ACC112 (cell line): ENCODE results near the gene WNT3A.

ENCODE experiments used
- H2AFZ ChIP-seq: fragments of 200-600 bp; sonication (generic); one replicate; pipeline ENCODE4 v1.6.0; 2017; ENCODE audit warnings: antibody characterized with exemption, low read length; ENCODE audit not compliant: unreplicated experiment
- H3K27ac ChIP-seq: fragments of 200-600 bp; sonication (generic); 2 replicates; pipeline ENCODE4 v1.5.1; 2014; ENCODE audit warnings: low read depth, mild to moderate bottlenecking, antibody characterized with exemption, low read length, moderate library complexity
- H3K27me3 ChIP-seq: fragments of 200-600 bp; sonication (generic); 2 replicates; pipeline ENCODE4 v1.6.1; 2014; ENCODE audit warnings: mild to moderate bottlenecking, antibody characterized with exemption, low read length, moderate library complexity, mixed read lengths; ENCODE audit not compliant: insufficient read depth
- H3K36me3 ChIP-seq: fragments of 200-600 bp; sonication (generic); 2 replicates; pipeline ENCODE4 v1.6.1; 2016; ENCODE audit warnings: mild to moderate bottlenecking, antibody characterized with exemption, low read length, moderate library complexity, mixed read lengths; ENCODE audit not compliant: insufficient read depth
- H3K4me1 ChIP-seq: fragments of 200-600 bp; sonication (generic); one replicate; pipeline ENCODE4 v1.6.1; 2016; ENCODE audit warnings: low read length, mixed read lengths; ENCODE audit not compliant: insufficient read depth, unreplicated experiment, control insufficient read depth
- H3K4me3 ChIP-seq: fragments of 200-600 bp; sonication (generic); 2 replicates; pipeline ENCODE4 v1.5.1; 2014; ENCODE audit warnings: mild to moderate bottlenecking, low read depth, low read length
- H3K79me2 ChIP-seq: fragments of 200-600 bp; sonication (generic); one replicate; pipeline ENCODE4 v1.6.0; 2016; ENCODE audit warnings: low read length; ENCODE audit not compliant: control insufficient read depth, unreplicated experiment, insufficient read depth

Gene WNT3A

GRCh38 chr1:228046421-228047182 is 39.8 kb downstream of the WNT3A start:
- Histone ChIP-seq H3K27me3 (peaks cover 74% of the 10 kb centered on the region), H3K36me3 (no peaks in the 10 kb centered on the region), H3K79me2 (no peaks in the 10 kb centered on the region), H3K4me1 (no peaks in the 10 kb centered on the region), H3K4me3 (no peak overlapping the region), H2AFZ (no peak overlapping the region), H3K27ac (no peak overlapping the region)

GRCh38 chr1:228047183-228047466 is 40.3 kb downstream of the WNT3A start:
- Histone ChIP-seq H3K4me3 (no peak overlapping the region), H3K27me3 (peaks cover 76% of the 10 kb centered on the region), H3K79me2 (no peaks in the 10 kb centered on the region), H2AFZ (no peak overlapping the region), H3K27ac (no peak overlapping the region), H3K36me3 (no peaks in the 10 kb centered on the region), H3K4me1 (no peaks in the 10 kb centered on the region)

GRCh38 chr1:228048120-228048519 is 41.3 kb downstream of the WNT3A start:
- no peaks in the 10 kb centered on the region for H3K36me3 ChIP-seq
- no peaks in the 10 kb centered on the region for H3K79me2 ChIP-seq
- no peak overlapping the region for H3K4me3 ChIP-seq
- H3K27me3 ChIP-seq, result peaks cover 76% of the 10 kb centered on the region
- H2AFZ ChIP-seq, result no peak overlapping the region
- no peaks in the 10 kb centered on the region for H3K4me1 ChIP-seq
- no peak overlapping the region for H3K27ac ChIP-seq

- Histone ChIP-seq H3K79me2 (no peaks in the 10 kb centered on the region), H3K27ac (no peak overlapping the region), H3K27me3 (peaks cover 77% of the 10 kb centered on the region)
Measured at GRCh38 chr1:228048659-228049298, 42.0 kb downstream of the WNT3A start.

GRCh38 chr1:228050571-228051231 is 43.9 kb downstream of the WNT3A start:
- peaks cover 68% of the 10 kb centered on the region for H3K27me3 ChIP-seq

More at GRCh38 chr1:228048659-228049298, 42.0 kb downstream of the WNT3A start:
- H3K4me3 ChIP-seq, result no peak overlapping the region
- no peaks in the 10 kb centered on the region for H3K36me3 ChIP-seq
- H2AFZ ChIP-seq, result no peak overlapping the region
- H3K4me1 ChIP-seq, result no peaks in the 10 kb centered on the region

GRCh38 chr1:228058172-228058948 is 51.6 kb downstream of the WNT3A start:
- Histone ChIP-seq H3K27ac (no peak overlapping the region), H3K36me3 (no peaks in the 10 kb centered on the region)

More at GRCh38 chr1:228050571-228051231, 43.9 kb downstream of the WNT3A start:
- no peak overlapping the region for H3K27ac ChIP-seq
- no peaks in the 10 kb centered on the region for H3K79me2 ChIP-seq
- H2AFZ ChIP-seq, result no peak overlapping the region
- no peaks in the 10 kb centered on the region for H3K4me1 ChIP-seq
- no peak overlapping the region for H3K4me3 ChIP-seq
- H3K36me3 ChIP-seq, result no peaks in the 10 kb centered on the region

GRCh38 chr1:228058949-228059633 is 52.3 kb downstream of the WNT3A start:
- Histone ChIP-seq H3K4me1 (peaks cover 8% of the 10 kb centered on the region), H3K27ac (no peak overlapping the region), H2AFZ (no peak overlapping the region), H3K36me3 (no peaks in the 10 kb centered on the region), H3K27me3 (peaks cover 61% of the 10 kb centered on the region), H3K4me3 (no peak overlapping the region), H3K79me2 (no peaks in the 10 kb centered on the region)

More at GRCh38 chr1:228058172-228058948, 51.6 kb downstream of the WNT3A start:
- no peak overlapping the region for H2AFZ ChIP-seq
- peaks cover 68% of the 10 kb centered on the region for H3K27me3 ChIP-seq
- peaks cover 8% of the 10 kb centered on the region for H3K4me1 ChIP-seq
- H3K79me2 ChIP-seq, result no peaks in the 10 kb centered on the region
- H3K4me3 ChIP-seq, result no peak overlapping the region

- H3K36me3 ChIP-seq, result no peaks in the 10 kb centered on the region
- no peak overlapping the region for H3K27ac ChIP-seq
Measured at GRCh38 chr1:228059634-228060457, 53.0 kb downstream of the WNT3A start.

GRCh38 chr1:228060458-228061190 is 53.8 kb downstream of the WNT3A start:
- H3K79me2 ChIP-seq, result no peaks in the 10 kb centered on the region
- H3K27ac ChIP-seq, result no peak overlapping the region
- peaks cover 59% of the 10 kb centered on the region for H3K27me3 ChIP-seq
- H3K4me3 ChIP-seq, result peak overlapping the region; percentile 61
- peaks cover 8% of the 10 kb centered on the region for H3K4me1 ChIP-seq
- peak overlapping the region; percentile 40 for H2AFZ ChIP-seq
- no peaks in the 10 kb centered on the region for H3K36me3 ChIP-seq

More at GRCh38 chr1:228059634-228060457, 53.0 kb downstream of the WNT3A start:
- no peaks in the 10 kb centered on the region for H3K79me2 ChIP-seq
- H3K4me1 ChIP-seq, result peaks cover 8% of the 10 kb centered on the region
- peaks cover 60% of the 10 kb centered on the region for H3K27me3 ChIP-seq
- H3K4me3 ChIP-seq, result peak overlapping the region; percentile 61
- H2AFZ ChIP-seq, result no peak overlapping the region
